ENCODE data around the gene ARHGAP22.

Gene ARHGAP22

DNA sequence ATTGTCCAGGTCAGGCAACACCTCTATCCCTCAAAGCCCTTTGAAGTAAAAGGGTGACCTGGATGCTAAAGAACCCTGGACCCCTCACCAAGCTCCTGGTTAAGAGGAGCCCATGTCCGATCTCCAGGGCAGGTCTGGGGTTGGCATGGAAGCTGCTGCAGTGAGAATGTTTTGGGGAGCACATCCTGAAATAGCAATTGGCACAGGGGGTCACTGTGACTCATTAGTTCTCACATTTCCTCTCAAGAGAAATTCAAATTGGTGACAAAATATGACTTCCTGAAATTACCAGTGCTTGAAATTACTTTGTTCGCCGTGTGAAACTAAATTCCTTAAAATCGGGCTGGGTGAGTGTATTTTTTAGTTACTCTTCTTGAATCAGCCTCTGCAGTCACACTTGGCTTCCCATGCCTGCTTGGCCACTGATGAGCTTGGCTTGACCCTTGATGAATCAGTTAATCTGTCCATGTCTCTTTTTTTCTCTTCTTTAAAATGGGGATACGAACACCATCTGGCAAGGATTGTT, 18.8 kb upstream of the ARHGAP22 start:
- peaks cover 4% of the 10 kb centered on the region for H3K9me3 ChIP-seq (ENCODE audit: severe bottlenecking)
- no peaks in the 10 kb centered on the region for H3K36me3 ChIP-seq (ENCODE audit: low read depth)
- no peak overlapping the region for H3K4me3 ChIP-seq (ENCODE audit: severe bottlenecking)
- no peak overlapping the region for H3K27ac ChIP-seq (ENCODE audit: poor library complexity, severe bottlenecking)
- H3K27me3 ChIP-seq (ENCODE audit: insufficient read depth, poor library complexity, severe bottlenecking) = no peaks in the 10 kb centered on the region
- no peak for TF ChIP-seq CTCF (IDR thresholded peaks at IDR 0.05; ENCODE audit: poor library complexity, severe bottlenecking)
- ATAC-seq (ENCODE audit: low read depth) (no peak), DNase-seq (ENCODE audit: low spot score) (no peak)
- H3K4me1 ChIP-seq (ENCODE audit: insufficient read depth, poor library complexity, severe bottlenecking) = no peaks in the 10 kb centered on the region

- Histone ChIP-seq H3K9me3 (ENCODE audit: severe bottlenecking) (peaks cover 4% of the 10 kb centered on the region), H3K4me3 (ENCODE audit: severe bottlenecking) (no peak overlapping the region), H3K27ac (ENCODE audit: poor library complexity, severe bottlenecking) (no peak overlapping the region), H3K27me3 (ENCODE audit: insufficient read depth, poor library complexity, severe bottlenecking) (no peaks in the 10 kb centered on the region), H3K36me3 (ENCODE audit: low read depth) (no peaks in the 10 kb centered on the region), H3K4me1 (ENCODE audit: insufficient read depth, poor library complexity, severe bottlenecking) (no peaks in the 10 kb centered on the region)
- ATAC-seq (ENCODE audit: low read depth) (no peak), DNase-seq (ENCODE audit: low spot score) (no peak)
- TF ChIP-seq CTCF (IDR thresholded peaks at IDR 0.05; ENCODE audit: poor library complexity, severe bottlenecking) = no peak
Observed at GRCh38 chr10:48623009-48623408, 18.1 kb upstream of the ARHGAP22 start.

- no peak for TF ChIP-seq CTCF (IDR thresholded peaks at IDR 0.05; ENCODE audit: poor library complexity, severe bottlenecking)
- H3K27me3 ChIP-seq (ENCODE audit: insufficient read depth, poor library complexity, severe bottlenecking) = peaks cover 10% of the 10 kb centered on the region
- no peak for ATAC-seq (ENCODE audit: low read depth)
Observed at GRCh38 chr10:48620719-48621118, 15.8 kb upstream of the ARHGAP22 start.

GRCh38 chr10:48616436-48616835, 11.6 kb upstream of the ARHGAP22 start:
- H3K4me3 ChIP-seq (ENCODE audit: severe bottlenecking) = no peak overlapping the region
- ATAC-seq (ENCODE audit: low read depth) = no peak
- no peak for DNase-seq (ENCODE audit: low spot score)
- H3K27me3 ChIP-seq (ENCODE audit: insufficient read depth, poor library complexity, severe bottlenecking) = peaks cover 10% of the 10 kb centered on the region
- H3K27ac ChIP-seq (ENCODE audit: poor library complexity, severe bottlenecking) = no peak overlapping the region
- H3K9me3 ChIP-seq (ENCODE audit: severe bottlenecking) = no peaks in the 10 kb centered on the region
- no peaks in the 10 kb centered on the region for H3K36me3 ChIP-seq (ENCODE audit: low read depth)
- TF ChIP-seq CTCF (IDR thresholded peaks at IDR 0.05; ENCODE audit: poor library complexity, severe bottlenecking) = no peak
- no peaks in the 10 kb centered on the region for H3K4me1 ChIP-seq (ENCODE audit: insufficient read depth, poor library complexity, severe bottlenecking)

More at GRCh38 chr10:48620719-48621118, 15.8 kb upstream of the ARHGAP22 start:
- DNase-seq (ENCODE audit: low spot score) = no peak
- no peaks in the 10 kb centered on the region for H3K36me3 ChIP-seq (ENCODE audit: low read depth)
- no peak overlapping the region for H3K27ac ChIP-seq (ENCODE audit: poor library complexity, severe bottlenecking)
- H3K4me3 ChIP-seq (ENCODE audit: severe bottlenecking) = no peak overlapping the region
- peaks cover 4% of the 10 kb centered on the region for H3K9me3 ChIP-seq (ENCODE audit: severe bottlenecking)
- no peaks in the 10 kb centered on the region for H3K4me1 ChIP-seq (ENCODE audit: insufficient read depth, poor library complexity, severe bottlenecking)

DNA sequence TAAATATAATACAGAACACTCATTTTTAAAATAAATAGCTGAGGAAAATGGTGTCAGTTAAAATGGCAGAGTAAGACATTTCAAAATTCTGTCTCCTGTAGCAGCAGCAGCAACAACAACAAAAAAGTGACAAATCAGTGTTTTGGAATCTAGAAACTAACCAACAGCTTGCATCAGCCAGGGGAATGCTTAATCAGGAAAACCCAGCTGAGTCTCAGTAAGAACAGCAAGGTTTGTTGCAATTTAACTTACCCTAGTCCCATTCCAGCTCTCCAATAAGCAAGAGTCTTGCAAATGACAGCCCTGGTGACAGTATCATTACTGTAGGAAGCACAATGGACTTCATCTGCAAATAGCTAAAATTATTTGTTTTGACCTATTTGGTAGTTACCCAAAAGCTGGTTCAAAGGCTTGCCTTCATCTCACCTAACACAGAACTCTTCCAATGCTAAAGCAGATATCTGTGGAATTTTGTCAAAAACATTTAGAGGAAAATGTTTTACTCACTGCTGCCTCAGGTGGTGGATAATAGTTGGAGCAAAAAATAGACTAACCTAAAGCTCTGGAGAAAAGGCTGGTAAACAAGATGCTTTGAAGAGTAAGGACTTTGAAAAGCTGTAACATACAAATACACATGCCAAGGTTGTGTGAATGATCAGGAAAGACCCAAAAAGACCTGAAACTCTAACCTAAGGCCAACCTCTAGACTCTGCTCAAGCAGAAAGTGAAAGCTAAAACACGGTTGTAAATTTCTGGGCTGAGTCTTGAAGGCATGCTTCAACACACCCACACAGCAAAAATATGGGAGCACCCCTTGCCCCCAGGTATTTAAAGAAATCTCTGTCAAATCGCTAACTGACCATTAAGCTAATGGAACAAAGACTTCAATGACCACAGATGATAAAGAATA, 9.9 kb upstream of the ARHGAP22 start:
- H3K27ac ChIP-seq (ENCODE audit: poor library complexity, severe bottlenecking) = no peak overlapping the region
- H3K27me3 ChIP-seq (ENCODE audit: insufficient read depth, poor library complexity, severe bottlenecking) = peaks cover 10% of the 10 kb centered on the region
- no peak for DNase-seq (ENCODE audit: low spot score)
- H3K9me3 ChIP-seq (ENCODE audit: severe bottlenecking) = no peaks in the 10 kb centered on the region
- no peaks in the 10 kb centered on the region for H3K36me3 ChIP-seq (ENCODE audit: low read depth)
- no peaks in the 10 kb centered on the region for H3K4me1 ChIP-seq (ENCODE audit: insufficient read depth, poor library complexity, severe bottlenecking)
- peak; percentile 50 for TF ChIP-seq CTCF (IDR thresholded peaks at IDR 0.05; ENCODE audit: poor library complexity, severe bottlenecking)
- no peak overlapping the region for H3K4me3 ChIP-seq (ENCODE audit: severe bottlenecking)
- ATAC-seq (ENCODE audit: low read depth) = no peak
